KOPT-K1 (cell line): ENCODE measurements around the gene SPOCK1.

Experiments used
- H3K27ac ChIP-seq: fragments of 200-600 bp; sonication (generic); 2 replicates; pipeline ENCODE4 v1.5.1; 2016; ENCODE audit warnings: antibody characterized with exemption, mild to moderate bottlenecking, low read depth, low read length; ENCODE audit not compliant: poor library complexity, severe bottlenecking
- H3K36me3 ChIP-seq: fragments of 200-600 bp; sonication (generic); 2 replicates; pipeline ENCODE4 v1.5.1; 2017; ENCODE audit warnings: antibody characterized with exemption, mild to moderate bottlenecking, low read length, moderate library complexity; ENCODE audit not compliant: insufficient read depth
- H3K9me3 ChIP-seq: fragments of 200-600 bp; sonication (generic); 2 replicates; pipeline ENCODE4 v1.5.1; 2017; ENCODE audit warnings: antibody characterized with exemption, low read length, mild to moderate bottlenecking; ENCODE audit not compliant: insufficient read depth, poor library complexity, severe bottlenecking

The SPOCK1 gene

GRCh38 chr5:137470111-137470920 lies 28.8 kb downstream of the SPOCK1 start:
- Histone ChIP-seq H3K27ac (no peak overlapping the region), H3K36me3 (no peaks in the 10 kb centered on the region), H3K9me3 (no peaks in the 10 kb centered on the region)

GRCh38 chr5:137466889-137467288 lies 32.2 kb downstream of the SPOCK1 start:
- H3K27ac ChIP-seq, result no peak overlapping the region
- H3K36me3 ChIP-seq, result no peaks in the 10 kb centered on the region
- no peaks in the 10 kb centered on the region for H3K9me3 ChIP-seq

- Histone ChIP-seq H3K36me3 (no peaks in the 10 kb centered on the region), H3K9me3 (no peaks in the 10 kb centered on the region), H3K27ac (no peak overlapping the region)
Observed at GRCh38 chr5:137465930-137466329, 33.2 kb downstream of the SPOCK1 start.

GRCh38 chr5:137462816-137463520 lies 36.2 kb downstream of the SPOCK1 start:
- Histone ChIP-seq H3K27ac (no peak overlapping the region), H3K9me3 (no peaks in the 10 kb centered on the region), H3K36me3 (no peaks in the 10 kb centered on the region)

GRCh38 chr5:137462265-137462590 lies 36.9 kb downstream of the SPOCK1 start:
- H3K36me3 ChIP-seq, result no peaks in the 10 kb centered on the region
- H3K27ac ChIP-seq, result no peak overlapping the region
- H3K9me3 ChIP-seq, result no peaks in the 10 kb centered on the region

- H3K27ac ChIP-seq, result no peak overlapping the region
- H3K36me3 ChIP-seq, result no peaks in the 10 kb centered on the region
- no peaks in the 10 kb centered on the region for H3K9me3 ChIP-seq
Observed at GRCh38 chr5:137461391-137462264, 37.5 kb downstream of the SPOCK1 start.

GRCh38 chr5:137454671-137455070 lies 44.5 kb downstream of the SPOCK1 start:
- Histone ChIP-seq H3K36me3 (no peaks in the 10 kb centered on the region), H3K9me3 (no peaks in the 10 kb centered on the region), H3K27ac (no peak overlapping the region)

GRCh38 chr5:137453483-137454080 lies 45.5 kb downstream of the SPOCK1 start:
- no peaks in the 10 kb centered on the region for H3K9me3 ChIP-seq
- H3K36me3 ChIP-seq, result no peaks in the 10 kb centered on the region
- H3K27ac ChIP-seq, result no peak overlapping the region

- no peaks in the 10 kb centered on the region for H3K36me3 ChIP-seq
- H3K9me3 ChIP-seq, result no peaks in the 10 kb centered on the region
- no peak overlapping the region for H3K27ac ChIP-seq
Observed at GRCh38 chr5:137450759-137451158, 48.4 kb downstream of the SPOCK1 start.

GRCh38 chr5:137448868-137449267 lies 50.3 kb downstream of the SPOCK1 start:
- Histone ChIP-seq H3K36me3 (no peaks in the 10 kb centered on the region), H3K9me3 (no peaks in the 10 kb centered on the region), H3K27ac (no peak overlapping the region)

GRCh38 chr5:137446615-137447014 lies 52.5 kb downstream of the SPOCK1 start:
- Histone ChIP-seq H3K27ac (no peak overlapping the region), H3K36me3 (no peaks in the 10 kb centered on the region), H3K9me3 (no peaks in the 10 kb centered on the region)

GRCh38 chr5:137446151-137446550 lies 53.0 kb downstream of the SPOCK1 start:
- H3K27ac ChIP-seq, result no peak overlapping the region
- H3K9me3 ChIP-seq, result no peaks in the 10 kb centered on the region
- no peaks in the 10 kb centered on the region for H3K36me3 ChIP-seq

GRCh38 chr5:137442660-137443059 lies 56.5 kb downstream of the SPOCK1 start:
- H3K9me3 ChIP-seq, result no peaks in the 10 kb centered on the region
- H3K36me3 ChIP-seq, result no peaks in the 10 kb centered on the region
- no peak overlapping the region for H3K27ac ChIP-seq

- H3K27ac ChIP-seq, result no peak overlapping the region
Observed at GRCh38 chr5:137441476-137441875, 57.6 kb downstream of the SPOCK1 start.

GRCh38 chr5:137440795-137441194 lies 58.3 kb downstream of the SPOCK1 start:
- Histone ChIP-seq H3K36me3 (no peaks in the 10 kb centered on the region), H3K9me3 (no peaks in the 10 kb centered on the region), H3K27ac (no peak overlapping the region)

More at GRCh38 chr5:137441476-137441875, 57.6 kb downstream of the SPOCK1 start:
- Histone ChIP-seq H3K9me3 (no peaks in the 10 kb centered on the region), H3K36me3 (no peaks in the 10 kb centered on the region)
